HG03442 (cell line): Measurements from ENCODE around the gene LRIG1.

Experiments
- ATAC-seq: cut with Tn5 transposase; IDR thresholded peaks from one replicate; pipeline ENCODE4 v1.9.1; 2021; ENCODE audit warnings: mild to moderate bottlenecking, moderate library complexity; ENCODE audit not compliant: unreplicated experiment

The LRIG1 gene

DNA sequence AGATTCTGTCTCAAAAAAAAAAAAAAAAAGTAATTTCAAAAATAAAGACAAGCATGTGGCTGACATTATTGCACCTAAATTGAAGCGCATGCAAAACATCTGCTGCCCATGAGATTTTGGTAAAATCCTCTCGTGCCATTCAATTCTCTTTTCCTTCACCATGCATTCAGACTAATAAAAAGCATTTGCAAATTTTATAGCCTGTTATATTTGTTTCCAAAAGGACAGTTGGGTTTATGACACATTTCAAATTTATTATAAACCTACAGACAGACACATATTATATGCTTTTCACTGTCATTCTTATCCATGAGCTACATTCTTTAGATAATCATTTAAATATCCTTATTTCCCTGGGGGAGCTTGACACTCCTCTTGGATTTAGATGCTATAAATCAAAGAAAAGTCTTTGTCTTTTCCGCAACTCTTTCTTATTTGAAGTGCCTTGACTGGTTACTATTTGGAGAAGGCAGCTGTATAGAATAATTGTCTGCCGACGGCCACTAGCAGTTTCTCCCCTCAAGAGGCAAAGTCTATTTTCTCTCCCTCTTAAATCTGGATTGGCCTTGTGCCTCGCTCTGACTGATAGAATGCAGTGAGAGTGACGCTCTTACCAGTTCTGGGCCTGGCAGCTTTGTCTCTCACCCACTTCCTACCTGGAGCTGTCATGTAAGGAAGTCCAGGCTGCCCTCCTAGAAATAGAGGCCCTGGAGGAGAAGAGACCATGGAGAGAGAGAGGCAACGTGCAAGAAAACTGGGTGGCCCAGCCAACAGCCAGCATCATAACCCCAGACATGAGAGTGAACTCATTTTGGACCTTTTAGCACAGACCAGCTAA is 6.8 kb upstream of the LRIG1 start:
- no peak for ATAC-seq

- no peak for ATAC-seq
Measured at GRCh38 chr3:66506154-66506553, 5.3 kb upstream of the LRIG1 start.

DNA sequence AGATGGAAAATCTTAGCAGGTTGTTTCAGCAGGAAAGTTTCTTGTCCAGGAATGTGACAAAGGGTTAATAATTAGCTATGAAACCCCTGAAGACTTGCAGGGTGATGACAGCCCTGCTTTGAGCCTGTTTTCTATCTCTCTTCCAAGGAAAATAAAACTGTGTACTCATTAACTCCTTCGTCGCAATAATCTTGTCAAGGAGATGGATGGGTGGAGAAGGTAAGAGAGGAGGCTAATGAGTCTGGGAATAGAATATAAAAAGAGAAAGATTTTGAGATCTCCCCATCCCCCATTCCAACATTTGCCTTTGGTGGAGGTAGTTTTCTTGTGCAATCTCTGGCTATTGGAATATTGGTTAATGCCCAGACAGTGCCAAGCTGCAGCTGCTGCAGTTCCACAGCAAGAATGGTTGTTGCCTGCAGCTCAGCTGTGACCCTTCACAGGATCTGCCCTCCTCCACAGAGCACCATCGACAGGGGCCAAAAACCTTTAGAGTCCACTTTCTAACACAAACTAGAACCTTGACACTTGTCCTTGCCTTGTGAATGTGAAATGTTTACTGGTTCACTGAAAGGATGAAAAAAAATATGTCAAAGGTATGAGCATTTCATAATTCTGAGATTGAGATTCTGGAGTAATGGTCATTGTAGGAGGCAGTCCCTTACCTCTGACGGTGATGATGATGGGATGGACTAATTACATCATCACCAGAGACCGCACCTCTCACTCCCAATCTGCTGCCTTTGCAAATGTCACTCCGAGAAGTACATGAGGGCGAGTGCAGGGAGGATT is 4.2 kb upstream of the LRIG1 start:
- no peak for ATAC-seq

- ATAC-seq = no peak
Measured at GRCh38 chr3:66502981-66503380, 2.2 kb upstream of the LRIG1 start.

DNA sequence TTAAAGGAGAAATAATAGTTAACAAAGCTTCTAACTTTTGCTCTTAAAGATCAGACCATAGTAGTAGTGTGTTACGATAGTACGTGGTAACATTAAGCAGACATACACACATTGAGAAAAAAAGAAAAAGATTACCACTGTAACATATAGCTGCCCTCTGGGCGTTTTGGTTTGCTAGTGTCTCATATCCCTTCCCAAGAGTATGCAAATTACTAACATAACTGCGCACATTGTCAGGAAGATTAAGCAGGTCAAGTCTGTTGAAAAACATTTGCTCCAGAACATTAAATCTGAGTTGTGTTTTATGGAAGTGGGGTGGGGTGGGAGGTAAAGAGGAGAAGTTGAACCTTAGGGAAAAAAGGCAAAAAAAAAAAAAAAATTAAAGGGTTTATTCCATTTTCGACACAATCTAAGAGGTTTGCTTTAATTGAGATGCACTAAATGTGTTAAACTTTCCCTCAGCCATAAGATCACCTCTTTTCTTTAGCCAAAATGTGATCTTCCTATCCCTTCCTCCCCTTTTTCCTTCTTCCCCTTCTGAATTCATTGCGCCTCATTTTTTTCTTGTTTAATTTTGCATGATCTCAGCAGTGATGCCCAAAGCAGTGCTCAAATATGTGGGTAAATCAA is 1.5 kb upstream of the LRIG1 start:
- no peak for ATAC-seq

DNA sequence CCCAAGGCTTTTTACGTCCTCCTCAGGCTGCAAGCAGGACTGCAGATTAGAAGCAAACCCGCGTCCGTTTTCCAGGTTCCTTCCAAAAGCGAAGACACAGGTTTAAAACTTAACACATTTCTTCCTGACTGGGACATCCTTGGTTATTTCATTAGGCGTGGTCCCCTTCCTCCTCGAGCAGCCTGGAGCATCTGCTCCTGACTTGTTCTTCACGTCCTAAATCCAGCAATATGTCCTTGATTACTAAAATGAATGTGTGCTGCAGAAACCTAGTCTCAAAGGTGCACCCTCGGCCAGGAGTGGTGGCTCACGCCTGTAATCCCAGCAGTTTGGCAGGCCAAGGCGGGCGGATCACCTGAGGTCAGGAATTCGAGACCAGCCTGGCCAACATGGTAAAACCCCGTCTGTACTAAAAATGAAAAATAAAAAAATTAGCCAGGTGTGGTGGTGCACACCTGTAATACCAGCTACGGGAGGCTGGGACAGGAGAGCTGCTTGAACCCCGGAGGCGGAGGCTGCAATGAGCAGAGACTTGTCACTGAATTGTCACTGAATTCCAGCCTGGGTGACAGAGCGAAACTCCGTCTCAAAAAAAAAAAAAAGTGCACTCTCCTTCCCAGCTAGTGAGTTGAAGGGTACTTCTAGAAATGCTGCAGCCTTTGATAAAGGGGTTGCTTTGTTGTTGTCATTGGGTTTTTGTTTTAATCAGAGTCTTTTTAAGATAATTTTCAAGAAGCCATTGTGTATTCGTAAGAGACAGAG is 842 bp upstream of the LRIG1 start:
- no peak for ATAC-seq

DNA sequence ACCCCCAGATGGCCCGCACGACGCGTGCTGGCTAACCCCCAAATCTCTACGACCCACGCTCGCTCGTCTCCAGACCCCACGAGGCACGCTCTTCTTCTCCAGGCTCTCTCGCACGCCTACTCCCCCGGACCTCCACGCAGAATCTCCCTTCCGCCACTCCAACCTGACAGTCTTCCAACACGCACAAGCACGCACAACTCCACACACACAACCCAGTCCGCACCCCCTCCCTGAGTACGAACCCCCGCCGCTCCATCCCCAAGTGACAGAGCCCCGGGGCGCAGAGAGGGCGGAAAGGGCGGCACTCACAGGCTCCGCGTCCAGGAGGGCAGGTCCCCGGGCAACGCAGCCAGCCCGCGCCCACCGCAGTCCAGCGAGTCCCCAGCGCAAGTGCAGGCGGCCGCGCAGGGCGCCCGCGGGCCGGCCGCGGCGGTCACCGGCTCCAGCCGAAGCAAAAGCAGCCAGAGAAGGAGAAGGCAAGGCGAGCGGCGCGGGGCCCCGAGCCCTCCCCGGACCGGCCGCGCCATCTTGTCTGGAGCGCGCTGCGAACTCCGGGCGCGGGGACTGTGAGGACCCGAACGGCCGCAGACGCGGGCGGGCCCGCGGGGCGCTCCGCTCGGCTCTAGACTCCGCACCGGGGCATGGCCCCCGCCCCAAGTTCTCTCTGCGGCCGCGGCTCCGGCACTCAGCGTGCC is 794 bp downstream of the LRIG1 start:
- ATAC-seq = peak; percentile 15

DNA sequence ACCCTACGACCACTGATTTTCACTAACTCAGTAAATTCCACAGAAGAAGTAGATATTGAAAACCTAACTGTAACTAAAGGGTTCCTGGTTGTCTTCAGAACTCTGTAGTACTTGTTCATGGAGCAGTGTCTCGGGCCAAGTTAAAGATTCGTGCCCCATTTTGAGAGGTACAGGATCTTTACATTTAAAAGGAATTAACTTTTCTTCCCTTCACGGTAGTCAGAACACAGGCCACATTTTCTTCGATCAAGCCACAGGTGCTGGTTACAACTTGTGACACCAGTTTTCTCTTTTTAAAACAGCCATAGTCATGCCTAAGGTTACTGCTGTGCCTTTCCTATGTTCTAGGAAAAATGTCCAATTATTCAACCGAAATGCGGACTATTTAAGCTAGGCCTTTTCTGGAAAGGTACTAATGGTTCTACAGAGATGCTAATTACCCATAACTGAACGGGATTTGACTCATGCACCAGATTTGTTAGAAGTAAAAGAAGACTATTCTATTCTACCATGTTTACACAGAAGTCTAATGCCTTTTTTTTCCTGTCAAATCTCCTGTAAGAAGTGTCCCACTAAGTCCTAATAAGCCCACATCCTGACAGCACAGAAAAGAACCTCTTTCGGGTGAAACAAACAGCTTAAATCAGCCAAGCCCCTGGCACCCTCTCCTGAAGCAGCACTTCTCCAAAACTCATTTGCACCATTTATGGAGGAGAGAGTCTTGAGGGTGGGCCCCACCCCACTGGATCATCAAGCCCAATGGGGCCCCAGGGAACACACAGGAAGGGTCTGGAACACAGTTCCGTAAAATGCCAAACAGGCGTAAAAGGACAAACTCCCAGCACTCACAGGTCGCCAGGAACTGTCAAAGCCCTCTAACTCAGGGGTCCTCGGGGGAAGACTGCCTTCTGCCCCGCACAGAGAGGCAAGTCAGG is 1.9 kb downstream of the LRIG1 start:
- no peak for ATAC-seq

DNA sequence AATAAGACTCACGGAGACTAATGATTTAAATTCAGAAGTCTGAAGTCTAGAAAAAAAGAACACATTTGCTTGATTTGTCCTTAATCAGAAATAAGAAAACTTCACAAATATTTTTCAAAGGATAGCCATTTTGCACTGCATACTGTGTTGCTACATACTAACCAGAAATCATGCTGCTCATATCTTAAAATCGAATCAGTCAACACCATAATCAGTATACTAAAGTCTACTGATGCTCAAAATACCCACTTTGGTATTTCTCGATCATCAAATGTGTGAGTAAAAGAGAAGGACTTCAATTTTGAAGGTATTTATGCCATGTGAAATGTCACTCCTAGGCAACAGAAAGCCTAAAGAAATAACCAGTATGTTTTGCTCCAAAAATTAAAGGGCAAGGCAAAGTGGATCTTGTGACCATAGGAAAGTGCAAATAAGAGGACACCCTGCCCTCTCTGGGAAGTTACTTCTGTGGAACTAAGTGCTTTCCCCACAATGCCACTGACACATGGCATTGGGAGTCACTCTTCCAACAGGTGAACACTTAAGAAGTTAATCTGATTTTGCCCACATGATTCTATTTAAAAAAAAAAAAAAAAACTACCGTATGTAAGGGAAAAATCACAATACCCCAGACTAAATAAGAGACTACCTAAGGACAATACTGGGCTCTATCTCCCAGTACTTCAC is 2.7 kb downstream of the LRIG1 start:
- ATAC-seq = no peak

GRCh38 chr3:66497288-66497984 is 3.4 kb downstream of the LRIG1 start:
- no peak for ATAC-seq

DNA sequence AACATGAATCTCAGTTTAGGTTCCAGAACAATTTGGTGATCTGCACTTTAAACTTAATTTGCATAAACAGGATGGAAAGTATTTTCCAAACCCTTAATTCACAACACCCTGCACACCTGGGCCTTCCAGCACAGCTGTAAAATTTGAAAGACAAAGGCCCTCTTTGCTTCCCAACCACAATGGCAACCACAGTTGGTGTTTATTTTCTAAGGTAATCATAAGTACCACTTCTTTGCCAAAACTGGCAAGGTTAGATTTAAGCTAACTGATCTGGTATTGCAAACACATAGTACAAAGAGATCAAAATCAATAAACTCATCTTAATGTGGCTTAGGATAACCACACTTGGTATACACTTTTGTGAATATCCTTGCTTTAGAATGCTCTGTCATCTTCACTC is 4.1 kb downstream of the LRIG1 start:
- ATAC-seq = no peak

DNA sequence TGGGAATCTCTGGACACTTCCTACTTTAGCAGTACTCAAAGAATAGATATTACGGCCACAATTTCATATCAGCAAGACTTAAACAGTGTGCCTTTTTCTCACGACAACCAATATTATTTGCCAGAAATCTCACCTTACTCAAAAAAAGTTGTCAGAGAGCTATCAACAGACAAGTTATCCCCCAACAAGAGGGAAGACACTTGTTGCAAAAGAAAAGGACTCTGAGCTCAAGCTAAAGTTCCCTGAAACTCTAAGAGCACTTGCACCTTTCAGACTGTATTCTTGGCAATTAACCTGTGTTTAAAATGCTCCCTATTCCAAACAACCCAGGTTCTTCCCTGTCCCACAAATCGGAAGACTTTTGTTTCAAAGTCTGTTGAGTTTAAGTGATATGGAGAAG is 4.5 kb downstream of the LRIG1 start:
- no peak for ATAC-seq

- ATAC-seq = no peak
Measured at GRCh38 chr3:66495668-66496045, 5.2 kb downstream of the LRIG1 start.

- ATAC-seq = no peak
Measured at GRCh38 chr3:66494959-66495667, 5.7 kb downstream of the LRIG1 start.

DNA sequence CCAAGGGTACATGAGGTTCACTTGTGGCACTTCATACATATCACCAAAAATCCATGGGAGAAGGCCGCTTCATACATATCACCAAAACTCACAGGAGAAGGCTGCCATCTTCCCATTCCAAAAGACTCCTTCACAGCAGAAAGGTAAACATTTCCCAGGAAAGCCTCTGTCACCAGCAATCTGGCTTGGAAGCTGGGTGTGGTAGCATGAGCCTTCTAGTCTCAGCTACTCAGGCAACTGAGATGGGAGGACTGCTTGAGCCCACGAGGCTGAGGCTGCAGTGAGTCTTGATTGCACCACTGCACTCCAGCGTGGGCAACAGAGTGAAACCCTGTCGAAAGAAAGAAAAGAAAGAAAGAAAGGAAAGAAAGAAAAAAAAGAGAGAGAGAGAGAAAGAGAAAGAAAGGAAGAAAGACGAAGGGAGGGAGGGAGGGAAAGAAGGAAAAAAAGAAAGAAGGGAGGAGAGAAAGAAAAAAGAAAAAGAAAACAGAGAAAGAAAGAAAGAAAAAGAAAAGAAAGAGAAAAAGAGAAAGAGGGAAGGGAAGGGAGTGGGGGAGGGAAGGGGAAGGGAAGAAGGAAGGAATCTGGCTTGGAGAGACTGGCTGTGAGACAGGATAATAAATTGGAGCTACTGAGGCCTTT is 7.2 kb downstream of the LRIG1 start:
- ATAC-seq = no peak

GRCh38 chr3:66492672-66493071 is 8.2 kb downstream of the LRIG1 start:
- ATAC-seq = no peak

GRCh38 chr3:66492071-66492470 is 8.8 kb downstream of the LRIG1 start:
- no peak for ATAC-seq
